Ascending aorta (tissue), 2 donors: ENCODE measurements around the gene UBXN11. TPM values are rescaled to one million over a fixed set of nuclear protein-coding genes. Genes with fewer than 3 reads are reported as not detected.

ENCODE experiments used
- DNase-seq, 2 donors: peaks; one replicate each; pipeline ENCODE4 v3.0.0-alpha.2; 2019; ENCODE audit warnings: low spot score in 2 of 2
- H3K27ac ChIP-seq, 2 donors: fragments of 200-600 bp; sonication (generic); one replicate each; pipeline ENCODE4 v1.5.1; 2016 to 2017; ENCODE audit warnings: mild to moderate bottlenecking in 1 of 2
- H3K27me3 ChIP-seq: fragments of 200-600 bp; sonication (generic); one replicate; pipeline ENCODE4 v1.5.1; 2017
- H3K36me3 ChIP-seq, 2 donors: fragments of 200-600 bp; sonication (generic); one replicate each; pipeline ENCODE4 v1.5.1; 2016
- H3K4me1 ChIP-seq, 2 donors: fragments of 200-600 bp; sonication (generic); one replicate each; pipeline ENCODE4 v1.5.1; 2016 to 2017; ENCODE audit warnings: mild to moderate bottlenecking in 1 of 2
- H3K4me3 ChIP-seq, 2 donors: fragments of 200-600 bp; sonication (generic); one replicate each; pipeline ENCODE4 v1.5.1; 2016 to 2017; ENCODE audit warnings: mild to moderate bottlenecking in 1 of 2
- H3K9me3 ChIP-seq, 2 donors: fragments of 200-600 bp; sonication (generic); one replicate each; pipeline ENCODE4 v1.5.1; 2016
- intact Hi-C: fragments of 100-400 bp; cut with DNase I; formaldehyde crosslinking; loops from one replicate; pipeline ENCODE4 v1.15.1; 2023
- total RNA-seq: library from RNA; depleted of rRNA; stranded (reverse); fragments of >200 nt; gene quantifications from one replicate; pipeline ENCODE4 v1.1.0, GENCODE V29; 2016
- TF ChIP-seq, protein P1 (sequence below), 3 experiments: fragments of 200-600 bp in 2 of 3; fragments of 450-650 bp in 1 of 3; sonication (generic) in 2 of 3; IDR thresholded peaks; one replicate each; pipeline ENCODE4 v1.5.1; 2016 to 2019; ENCODE audit warnings: antibody characterized with exemption in 3 of 3, mild to moderate bottlenecking in 1 of 3, moderate library complexity in 1 of 3

The UBXN11 gene
- total RNA-seq, 1 donor from 2014 or later = 14.5 TPM

DNA sequence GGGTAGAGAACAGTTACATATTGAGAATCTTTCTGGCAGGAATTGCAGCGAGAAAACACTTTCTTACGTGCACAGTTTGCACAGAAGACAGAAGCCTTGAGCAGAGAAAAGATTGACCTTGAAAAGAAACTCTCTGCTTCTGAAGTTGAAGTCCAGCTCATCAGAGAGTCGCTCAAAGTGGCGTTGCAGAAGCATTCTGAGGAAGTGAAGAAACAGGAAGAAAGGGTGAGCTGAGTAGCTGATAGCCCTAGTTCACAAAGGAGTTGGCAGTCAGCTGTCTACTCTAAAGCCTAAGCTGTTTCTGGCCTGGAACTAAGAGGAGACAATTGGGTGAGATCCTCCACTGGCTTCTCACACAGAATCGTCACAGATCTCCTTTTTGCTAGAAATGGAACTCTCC, 46.9 kb downstream of the UBXN11 start:
- no peaks in the 10 kb centered on the region for H3K4me1 ChIP-seq
- intact Hi-C loops = no loop called here
- peaks cover 8 to 21% of the 10 kb centered on the region in 2 donors for H3K36me3 ChIP-seq
- no peaks in the 10 kb centered on the region for H3K9me3 ChIP-seq
- H3K27me3 ChIP-seq = no peaks in the 10 kb centered on the region
- no peak overlapping the region for H3K4me3 ChIP-seq
- no peak for DNase-seq
- TF ChIP-seq, protein P1, sequence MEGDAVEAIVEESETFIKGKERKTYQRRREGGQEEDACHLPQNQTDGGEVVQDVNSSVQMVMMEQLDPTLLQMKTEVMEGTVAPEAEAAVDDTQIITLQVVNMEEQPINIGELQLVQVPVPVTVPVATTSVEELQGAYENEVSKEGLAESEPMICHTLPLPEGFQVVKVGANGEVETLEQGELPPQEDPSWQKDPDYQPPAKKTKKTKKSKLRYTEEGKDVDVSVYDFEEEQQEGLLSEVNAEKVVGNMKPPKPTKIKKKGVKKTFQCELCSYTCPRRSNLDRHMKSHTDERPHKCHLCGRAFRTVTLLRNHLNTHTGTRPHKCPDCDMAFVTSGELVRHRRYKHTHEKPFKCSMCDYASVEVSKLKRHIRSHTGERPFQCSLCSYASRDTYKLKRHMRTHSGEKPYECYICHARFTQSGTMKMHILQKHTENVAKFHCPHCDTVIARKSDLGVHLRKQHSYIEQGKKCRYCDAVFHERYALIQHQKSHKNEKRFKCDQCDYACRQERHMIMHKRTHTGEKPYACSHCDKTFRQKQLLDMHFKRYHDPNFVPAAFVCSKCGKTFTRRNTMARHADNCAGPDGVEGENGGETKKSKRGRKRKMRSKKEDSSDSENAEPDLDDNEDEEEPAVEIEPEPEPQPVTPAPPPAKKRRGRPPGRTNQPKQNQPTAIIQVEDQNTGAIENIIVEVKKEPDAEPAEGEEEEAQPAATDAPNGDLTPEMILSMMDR (IDR thresholded peaks at IDR 0.05) = no peak
- H3K27ac ChIP-seq = no peak overlapping the region

DNA sequence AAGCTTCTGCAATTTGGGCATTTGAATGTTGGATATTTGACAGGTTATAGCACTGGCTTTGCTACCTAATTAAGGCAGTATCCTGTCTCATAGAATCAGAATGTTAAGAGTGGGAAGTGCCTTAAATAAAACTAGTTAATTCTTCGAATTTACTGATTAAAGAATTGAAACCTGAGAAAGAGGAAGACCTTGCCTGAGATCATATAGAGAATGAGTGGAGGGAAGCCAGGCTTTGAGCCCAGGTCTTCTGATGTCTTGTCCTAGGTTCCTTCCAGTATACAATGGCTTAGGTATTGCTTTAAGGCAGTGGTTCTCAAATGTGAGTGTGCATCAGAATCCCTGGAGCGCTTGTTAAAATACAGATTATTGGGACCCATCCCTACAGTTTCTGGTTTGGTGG, 47.4 kb downstream of the UBXN11 start:
- DNase-seq = no peak
- H3K36me3 ChIP-seq = peaks cover 8 to 21% of the 10 kb centered on the region in 2 donors
- no peaks in the 10 kb centered on the region for H3K9me3 ChIP-seq
- intact Hi-C loops = no loop called here
- no peak overlapping the region for H3K27ac ChIP-seq
- TF ChIP-seq, protein P1 (IDR thresholded peaks at IDR 0.05) = no peak
- H3K4me3 ChIP-seq = no peak overlapping the region
- H3K27me3 ChIP-seq = no peaks in the 10 kb centered on the region
- no peaks in the 10 kb centered on the region for H3K4me1 ChIP-seq

DNA sequence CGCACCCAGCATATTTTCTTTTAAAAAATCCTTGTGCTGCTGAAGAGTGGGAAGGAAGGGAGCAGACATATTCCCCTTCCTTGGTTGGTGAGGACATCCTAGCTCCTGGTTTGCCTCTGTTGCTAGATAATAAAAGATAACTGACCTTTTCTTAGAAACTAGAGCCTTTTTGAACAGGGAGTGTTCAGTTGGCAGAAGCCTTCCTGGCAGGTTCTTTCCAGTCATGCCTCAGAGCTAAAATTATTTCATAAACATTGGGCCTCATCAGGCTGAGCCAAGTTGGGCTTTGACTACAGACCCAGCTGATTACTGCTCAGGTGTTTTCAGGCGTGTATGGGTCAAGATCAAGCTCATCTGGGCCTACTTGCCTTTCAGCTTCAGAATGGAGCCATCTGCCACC, 49.2 kb downstream of the UBXN11 start:
- Histone ChIP-seq H3K27ac (no peak overlapping the region), H3K4me1 (no peaks in the 10 kb centered on the region), H3K9me3 (no peaks in the 10 kb centered on the region), H3K4me3 (no peak overlapping the region), H3K36me3 (peaks cover 8 to 17% of the 10 kb centered on the region in 2 donors), H3K27me3 (no peaks in the 10 kb centered on the region)
- intact Hi-C loops = no loop called here
- DNase-seq = no peak
- TF ChIP-seq, protein P1 (IDR thresholded peaks at IDR 0.05) = no peak

DNA sequence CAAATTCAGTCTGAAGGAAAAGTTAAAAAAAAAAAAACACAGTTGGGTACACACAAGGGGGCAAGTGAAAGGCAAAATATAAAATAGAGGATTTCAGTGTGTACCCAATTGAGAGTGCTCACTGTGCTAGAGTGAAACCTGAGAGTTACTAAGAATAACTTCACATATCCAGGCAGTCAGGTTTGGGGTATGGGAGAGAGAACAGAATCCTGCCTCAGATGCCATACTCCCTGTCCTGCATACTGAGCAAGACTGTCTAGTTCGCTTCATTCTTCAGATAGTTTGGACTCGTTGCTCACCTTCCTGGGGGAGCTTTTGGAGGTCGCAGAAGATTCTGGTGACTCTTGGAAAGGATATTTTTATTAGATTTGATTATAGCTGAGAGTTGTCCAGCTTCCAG, 52.0 kb downstream of the UBXN11 start:
- intact Hi-C loops = no loop called here
- H3K27ac ChIP-seq = no peak overlapping the region
- no peaks in the 10 kb centered on the region for H3K27me3 ChIP-seq
- H3K36me3 ChIP-seq = peaks cover 0 to 11% of the 10 kb centered on the region in 2 donors
- H3K9me3 ChIP-seq = no peaks in the 10 kb centered on the region
- TF ChIP-seq, protein P1 (IDR thresholded peaks at IDR 0.05) = no peak
- no peak for DNase-seq
- H3K4me3 ChIP-seq = no peak overlapping the region
- H3K4me1 ChIP-seq = no peaks in the 10 kb centered on the region

- intact Hi-C loops = no loop called here
- Histone ChIP-seq H3K36me3 (peaks cover 0 to 5% of the 10 kb centered on the region in 2 donors), H3K27ac (no peak overlapping the region), H3K4me3 (no peak overlapping the region), H3K27me3 (no peaks in the 10 kb centered on the region), H3K4me1 (no peaks in the 10 kb centered on the region), H3K9me3 (no peaks in the 10 kb centered on the region)
- TF ChIP-seq, protein P1 (IDR thresholded peaks at IDR 0.05) = no peak
- no peak for DNase-seq
Observed at GRCh38 chr1:26252718-26253117, 53.7 kb downstream of the UBXN11 start.

DNA sequence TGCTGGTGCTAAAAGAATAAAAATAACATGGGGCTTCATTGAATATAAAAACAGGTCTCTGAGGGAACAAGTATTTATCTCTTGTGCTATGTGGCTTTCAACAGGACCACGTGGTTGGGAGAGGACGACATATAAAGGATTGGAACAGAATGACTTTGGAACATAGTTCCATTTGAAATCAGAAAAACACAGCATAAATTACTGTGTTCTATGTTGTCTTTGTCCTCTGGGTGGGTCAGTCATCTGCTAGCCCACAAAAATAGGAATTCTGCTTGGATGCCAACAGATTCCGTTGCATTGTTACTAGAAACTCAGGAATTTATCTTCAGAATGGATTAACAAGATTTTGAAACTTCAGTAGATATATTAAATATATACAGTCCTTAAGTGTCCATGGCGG, 66.5 kb downstream of the UBXN11 start:
- Histone ChIP-seq H3K9me3 (no peaks in the 10 kb centered on the region), H3K4me3 (no peak overlapping the region), H3K27ac (no peak overlapping the region), H3K27me3 (no peaks in the 10 kb centered on the region), H3K4me1 (no peaks in the 10 kb centered on the region), H3K36me3 (no peaks in the 10 kb centered on the region)
- DNase-seq = no peak
- intact Hi-C loops = loop anchor here (10.0 kb wide), 1 partner anchor 335 kb away; the partner anchor contains the start of gene STMN1
- TF ChIP-seq, protein P1 (IDR thresholded peaks at IDR 0.05) = no peak
